ENCODE data around the gene CNTN3. TPM values are rescaled to one million over a fixed set of nuclear protein-coding genes. Genes with fewer than 3 reads are reported as not detected.
A peak's percentile ranks its signal among the peaks of the same experiment; 100 is the strongest.

CNTN3 gene
- total RNA-seq, 4 donors from 2014 or later = 1.6 to 3.5 (median 2.6) TPM

DNA sequence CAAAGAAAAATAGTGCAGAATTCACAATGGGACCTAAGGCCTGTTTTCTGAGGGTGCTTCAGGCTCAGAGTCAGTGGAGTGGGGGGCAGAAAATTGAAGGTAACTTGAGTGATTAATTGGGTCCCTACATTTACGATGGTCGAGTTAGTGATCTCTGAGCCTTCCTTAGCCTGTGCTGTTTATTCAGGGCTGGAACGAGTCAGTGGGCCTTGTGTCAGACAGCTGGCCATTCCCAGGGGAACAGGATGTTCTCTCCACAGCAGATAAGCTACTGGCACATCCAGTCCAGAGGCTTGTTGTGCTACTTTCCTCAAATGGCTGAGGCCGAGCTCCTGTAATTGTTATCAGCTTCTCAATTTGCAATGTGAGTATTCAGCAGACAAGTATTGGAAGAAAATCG, 29.2 kb upstream of the CNTN3 start:
- no peak for DNase-seq (ENCODE audit: low spot score)

DNA sequence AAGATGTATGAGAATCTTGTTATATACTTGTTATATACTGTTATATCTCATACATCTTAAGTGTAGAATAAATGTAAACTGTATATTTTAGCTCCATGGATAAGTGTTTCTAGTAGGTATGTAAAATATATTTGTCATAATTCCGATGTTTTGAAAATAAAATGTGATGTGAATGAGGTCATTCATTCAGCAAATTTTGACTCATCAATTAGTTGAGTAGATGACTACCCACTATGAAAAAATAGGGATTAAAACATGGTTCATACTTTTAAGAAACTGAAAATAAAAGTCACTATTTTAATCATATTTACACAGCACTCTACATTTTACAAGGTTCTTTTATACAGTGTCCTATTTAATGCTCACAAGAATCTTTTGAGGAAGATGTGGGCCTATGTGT, 28.4 kb upstream of the CNTN3 start:
- ATAC-seq (ENCODE audit: low FRiP score) = no peak
- no peak for DNase-seq (ENCODE audit: low spot score)

More for the DNA sequence above, 29.2 kb upstream of the CNTN3 start:
- peak; percentile 80 for ATAC-seq (ENCODE audit: low FRiP score)
- no peak for TF ChIP-seq CTCF (IDR thresholded peaks at IDR 0.05)

GRCh38 chr3:74640211-74640610, 25.8 kb upstream of the CNTN3 start:
- no peak for TF ChIP-seq CTCF (IDR thresholded peaks at IDR 0.05)
- ATAC-seq (ENCODE audit: low FRiP score) (no peak), DNase-seq (ENCODE audit: low spot score) (no peak)

More for the DNA sequence above, 28.4 kb upstream of the CNTN3 start:
- no peak for TF ChIP-seq CTCF (IDR thresholded peaks at IDR 0.05)

GRCh38 chr3:74639681-74640080, 25.2 kb upstream of the CNTN3 start:
- no peak for TF ChIP-seq CTCF (IDR thresholded peaks at IDR 0.05)
- DNase-seq (ENCODE audit: low spot score) (no peak), ATAC-seq (ENCODE audit: low FRiP score) (no peak)

- no peak for ATAC-seq (ENCODE audit: low FRiP score)
- no peak for TF ChIP-seq CTCF (IDR thresholded peaks at IDR 0.05)
- DNase-seq (ENCODE audit: low spot score) = no peak
Measured at GRCh38 chr3:74636981-74637380, 22.5 kb upstream of the CNTN3 start.

DNA sequence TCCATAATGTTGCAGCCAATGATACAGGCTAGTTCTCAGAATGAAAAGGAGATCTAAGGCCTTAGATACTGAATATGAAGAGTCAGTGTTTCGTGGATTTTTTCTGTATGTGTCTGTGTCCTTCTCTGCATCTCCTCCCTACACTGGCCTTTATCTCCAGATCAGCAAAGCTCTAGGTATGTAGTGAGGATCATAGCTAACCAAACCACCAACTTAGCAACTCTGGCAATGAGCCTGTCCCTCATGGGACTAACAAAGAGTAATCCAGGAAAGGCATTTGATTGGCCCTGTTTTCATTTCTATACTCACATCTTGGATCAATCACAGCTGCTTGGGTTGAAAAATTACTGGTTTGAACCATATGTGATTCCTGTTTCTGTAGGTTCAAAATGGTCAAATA, 18.6 kb upstream of the CNTN3 start:
- no peak for ATAC-seq (ENCODE audit: low FRiP score)
- no peak for TF ChIP-seq CTCF (IDR thresholded peaks at IDR 0.05)
- no peak for DNase-seq (ENCODE audit: low spot score)

GRCh38 chr3:74631351-74632140, 17.1 kb upstream of the CNTN3 start:
- no peak for DNase-seq (ENCODE audit: low spot score)
- TF ChIP-seq CTCF (IDR thresholded peaks at IDR 0.05) = no peak
- ATAC-seq (ENCODE audit: low FRiP score) = no peak
